HG03135 (cell line): ENCODE measurements around the gene ZNF366.

Experiments
- ATAC-seq: cut with Tn5 transposase; IDR thresholded peaks from one replicate; pipeline ENCODE4 v1.9.1; 2021; ENCODE audit warnings: mild to moderate bottlenecking, moderate library complexity; ENCODE audit not compliant: unreplicated experiment

The ZNF366 gene

GRCh38 chr5:72441862-72442540 is 65.2 kb downstream of the ZNF366 start:
- ATAC-seq, result no peak

- no peak for ATAC-seq
Observed at GRCh38 chr5:72441094-72441723, 66.0 kb downstream of the ZNF366 start.

- peak; percentile 69 for ATAC-seq
Observed at GRCh38 chr5:72440207-72440638, 67.0 kb downstream of the ZNF366 start.

GRCh38 chr5:72439192-72439591 is 68.0 kb downstream of the ZNF366 start:
- no peak for ATAC-seq

GRCh38 chr5:72438141-72438540 is 69.1 kb downstream of the ZNF366 start:
- no peak for ATAC-seq

- no peak for ATAC-seq
Observed at GRCh38 chr5:72436796-72437471, 70.3 kb downstream of the ZNF366 start.

- no peak for ATAC-seq
Observed at GRCh38 chr5:72434781-72435437, 72.3 kb downstream of the ZNF366 start.

GRCh38 chr5:72434056-72434780 is 73.0 kb downstream of the ZNF366 start:
- ATAC-seq, result no peak

- no peak for ATAC-seq
Observed at GRCh38 chr5:72433522-72433921, 73.7 kb downstream of the ZNF366 start.

GRCh38 chr5:72428669-72429068 is 78.5 kb downstream of the ZNF366 start:
- ATAC-seq, result no peak

GRCh38 chr5:72427488-72428437 is 79.4 kb downstream of the ZNF366 start:
- no peak for ATAC-seq

- ATAC-seq, result no peak
Observed at GRCh38 chr5:72427016-72427415, 80.2 kb downstream of the ZNF366 start.

GRCh38 chr5:72426019-72426418 is 81.2 kb downstream of the ZNF366 start:
- no peak for ATAC-seq

- ATAC-seq, result no peak
Observed at GRCh38 chr5:72418271-72418670, 88.9 kb downstream of the ZNF366 start.

- no peak for ATAC-seq
Observed at GRCh38 chr5:72417333-72418062, 89.7 kb downstream of the ZNF366 start.

- ATAC-seq, result no peak
Observed at GRCh38 chr5:72415616-72416325, 91.4 kb downstream of the ZNF366 start.

GRCh38 chr5:72412283-72413055 is 94.7 kb downstream of the ZNF366 start:
- ATAC-seq, result no peak
